IPS-11a (cell line): ENCODE data around the gene PRXL2B.

ENCODE experiments used
- H3K4me3 ChIP-seq: one replicate; pipeline ENCODE4 v1.5.1; 2013; ENCODE audit warnings: low read depth, low read length, control low read depth

Gene PRXL2B

DNA sequence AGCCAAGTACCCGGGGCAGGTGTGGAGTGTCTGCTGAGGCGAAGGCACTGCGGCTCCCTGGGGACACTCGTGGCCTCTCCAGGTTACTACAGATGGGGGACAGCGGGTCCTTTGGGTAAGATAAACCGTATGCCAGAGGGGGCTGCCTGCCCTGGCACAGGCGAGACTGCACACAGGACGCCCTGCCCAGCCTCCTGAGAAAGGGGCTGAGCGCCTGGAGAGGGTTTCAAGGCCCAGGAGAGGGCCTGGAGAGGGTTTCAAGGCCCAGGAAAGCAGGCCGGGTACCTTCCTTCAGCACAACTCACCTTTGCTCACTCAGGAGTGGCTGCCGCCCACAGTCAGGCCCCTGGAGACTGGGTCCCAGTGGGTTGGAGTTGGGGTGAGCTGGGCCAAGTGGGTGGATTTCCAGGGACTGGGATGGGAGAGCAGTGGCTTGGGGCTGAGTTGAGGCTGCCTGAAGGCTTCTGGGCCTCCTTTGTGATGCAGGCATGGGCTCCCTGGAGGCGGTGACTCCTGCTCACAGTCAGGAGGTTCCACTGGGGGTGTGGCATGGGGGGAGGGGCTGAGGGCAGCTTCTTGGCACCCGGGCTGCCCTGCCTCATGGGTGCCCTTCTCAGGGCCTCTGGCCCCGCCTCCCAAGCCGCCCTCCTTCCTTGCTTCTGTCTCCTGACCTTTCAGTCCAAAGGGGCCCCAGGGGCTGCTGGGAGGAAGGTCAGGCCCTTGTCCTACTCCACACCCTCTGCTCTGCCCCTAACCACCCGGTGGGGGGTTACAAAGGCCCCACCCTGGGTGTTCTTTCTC is 46.2 kb downstream of the PRXL2B start, which contains the start of gene MMEL1:
MMEL1 (minus strand) TSS at position 456 of the 801 bp plus-strand sequence. CDS start 3,532 bp downstream, outside the sequence.
- H3K4me3 ChIP-seq, result no peak within 1 kb of the TSS

DNA sequence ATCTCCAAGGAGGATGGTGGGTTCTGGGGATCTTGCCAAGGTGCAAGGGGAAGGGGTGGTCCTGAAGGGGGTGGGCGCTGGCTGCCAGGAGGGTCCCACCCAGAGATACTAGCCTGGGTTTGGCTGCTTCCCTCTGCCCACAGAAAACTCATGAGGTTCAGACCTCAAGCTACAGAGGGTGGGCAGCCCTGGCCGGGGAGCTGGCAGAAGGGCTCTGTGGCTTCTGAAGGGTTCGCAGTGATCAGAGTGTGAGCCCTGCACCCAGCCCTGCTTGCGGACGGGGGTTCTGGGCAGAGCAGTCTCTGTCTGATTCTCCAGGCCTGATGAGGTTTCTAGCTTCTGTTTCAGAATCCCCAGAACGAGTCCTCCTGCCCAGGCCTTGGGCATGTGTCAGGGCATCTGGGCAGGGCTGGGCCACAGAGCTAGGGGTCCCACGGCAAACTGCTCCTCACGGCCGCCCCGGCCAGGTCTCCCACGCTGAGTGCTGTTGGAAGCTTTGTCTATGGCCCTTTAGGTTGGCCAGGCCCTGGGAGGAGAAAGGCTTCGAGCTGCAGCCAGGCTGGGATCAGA is 46.9 kb downstream of the PRXL2B start:
- H3K4me3 ChIP-seq, result no peak overlapping the region

DNA sequence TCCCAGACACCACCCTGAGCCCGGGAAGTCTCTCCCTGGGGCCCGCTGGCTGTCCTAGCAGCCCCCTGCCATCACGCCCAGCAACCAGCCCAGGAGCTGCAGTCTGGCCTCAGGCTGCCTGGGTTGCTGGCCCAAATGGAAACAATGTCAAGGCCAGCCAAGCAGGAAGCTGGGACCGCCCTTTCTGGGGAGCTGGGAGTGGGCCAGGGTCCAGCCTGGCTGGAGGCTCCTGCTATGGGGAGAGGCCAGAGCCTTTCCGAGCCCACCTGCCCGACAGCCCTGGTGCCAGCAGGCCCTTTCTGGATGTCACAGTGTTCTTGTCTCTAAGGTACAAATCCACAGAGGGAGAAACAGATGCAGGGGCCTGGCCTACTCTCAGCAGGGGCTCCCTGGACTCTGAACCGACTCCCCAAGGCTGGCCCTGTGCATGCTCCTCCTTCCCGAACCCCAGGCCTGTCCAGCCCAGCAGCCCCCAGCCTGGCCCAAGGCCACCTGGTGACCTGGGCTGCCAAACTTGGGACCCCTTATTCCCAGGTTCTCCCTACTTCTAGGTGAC is 47.4 kb downstream of the PRXL2B start:
- H3K4me3 ChIP-seq, result no peak overlapping the region

DNA sequence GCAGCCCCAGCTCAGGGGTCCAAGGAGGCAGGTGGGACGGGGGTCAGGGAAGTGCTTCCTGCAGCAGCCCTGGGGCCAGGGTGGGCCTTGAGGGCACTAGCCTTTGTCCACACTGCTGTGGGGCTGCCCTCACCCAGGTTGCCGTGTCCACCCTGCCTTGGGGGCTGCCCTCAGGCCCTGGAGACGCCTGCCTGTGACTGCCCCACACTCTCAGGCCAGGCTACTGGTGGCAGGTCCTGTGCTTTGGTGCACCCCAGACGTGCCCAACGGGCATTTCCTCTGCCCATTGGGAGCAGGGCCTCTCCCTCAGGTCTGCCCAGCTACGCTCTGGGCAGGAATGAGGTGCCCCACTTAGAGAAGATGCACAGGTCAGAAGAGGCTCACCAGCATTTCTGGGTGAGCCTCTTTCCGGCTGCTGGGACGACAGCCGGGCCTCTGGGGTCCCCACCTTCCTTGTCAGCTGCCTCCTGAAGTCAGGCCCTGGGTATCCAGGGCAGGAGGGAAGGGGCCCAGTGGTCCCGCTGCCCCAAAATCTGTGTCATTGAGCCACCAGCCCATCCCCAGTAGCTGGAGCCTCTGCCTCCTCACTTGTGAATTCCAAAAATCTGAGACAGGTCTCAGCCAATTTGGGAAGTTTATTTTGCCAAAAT is 48.9 kb downstream of the PRXL2B start:
- H3K4me3 ChIP-seq, result no peak overlapping the region

DNA sequence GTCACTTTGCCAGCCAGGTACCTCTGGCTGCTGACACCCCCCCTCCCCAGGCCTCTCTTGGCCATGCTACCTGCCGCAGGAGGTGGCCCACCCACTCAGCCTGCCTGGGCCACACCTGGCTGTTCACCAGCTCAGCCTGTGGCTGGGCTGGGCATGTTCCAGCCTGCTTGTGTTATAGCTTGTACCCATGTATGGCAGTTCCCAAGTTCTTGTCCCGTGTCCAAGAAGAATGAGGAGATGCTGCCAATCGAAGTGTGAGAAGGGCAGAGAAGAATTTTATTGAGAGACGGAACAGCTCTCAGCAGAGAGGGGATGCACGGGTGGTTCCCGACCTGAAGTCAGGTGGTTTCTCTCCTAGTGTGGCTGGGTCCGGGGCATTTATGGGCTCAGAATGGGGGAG is 50.2 kb downstream of the PRXL2B start:
- H3K4me3 ChIP-seq, result no peak overlapping the region

DNA sequence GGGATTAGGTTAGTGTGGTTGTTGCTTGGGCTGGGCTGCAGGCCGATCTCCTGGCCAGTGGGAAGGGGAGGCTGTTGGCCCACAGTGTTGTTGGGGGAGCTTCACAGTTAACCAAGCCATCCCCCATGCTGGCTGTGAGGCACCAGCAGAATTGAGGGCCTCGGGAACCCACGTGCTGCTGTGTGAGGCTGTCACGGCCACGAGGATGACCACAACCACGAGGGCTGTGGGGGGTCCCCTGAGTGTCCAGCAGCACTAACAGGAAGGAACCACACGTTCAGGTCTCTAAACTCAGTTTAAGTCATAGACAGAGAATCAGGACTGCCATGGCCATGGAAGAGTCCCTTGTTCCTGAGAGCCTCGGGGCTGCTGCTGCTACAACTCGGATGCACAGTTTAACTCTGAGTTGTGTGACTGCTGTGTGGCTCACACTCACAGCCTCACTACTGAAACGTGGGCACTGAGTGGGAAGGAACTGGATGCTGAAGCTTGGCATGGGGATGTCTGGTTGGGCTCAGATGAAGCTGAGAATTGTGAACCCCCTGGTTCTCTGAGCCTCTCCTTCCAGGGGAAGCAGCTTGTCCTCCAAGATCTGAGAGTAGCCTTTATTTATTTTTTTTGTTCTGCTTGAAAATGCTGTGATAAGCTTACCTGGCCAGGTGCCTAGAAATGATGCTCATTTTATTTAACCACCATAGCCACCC is 51.0 kb downstream of the PRXL2B start:
- H3K4me3 ChIP-seq, result no peak overlapping the region

DNA sequence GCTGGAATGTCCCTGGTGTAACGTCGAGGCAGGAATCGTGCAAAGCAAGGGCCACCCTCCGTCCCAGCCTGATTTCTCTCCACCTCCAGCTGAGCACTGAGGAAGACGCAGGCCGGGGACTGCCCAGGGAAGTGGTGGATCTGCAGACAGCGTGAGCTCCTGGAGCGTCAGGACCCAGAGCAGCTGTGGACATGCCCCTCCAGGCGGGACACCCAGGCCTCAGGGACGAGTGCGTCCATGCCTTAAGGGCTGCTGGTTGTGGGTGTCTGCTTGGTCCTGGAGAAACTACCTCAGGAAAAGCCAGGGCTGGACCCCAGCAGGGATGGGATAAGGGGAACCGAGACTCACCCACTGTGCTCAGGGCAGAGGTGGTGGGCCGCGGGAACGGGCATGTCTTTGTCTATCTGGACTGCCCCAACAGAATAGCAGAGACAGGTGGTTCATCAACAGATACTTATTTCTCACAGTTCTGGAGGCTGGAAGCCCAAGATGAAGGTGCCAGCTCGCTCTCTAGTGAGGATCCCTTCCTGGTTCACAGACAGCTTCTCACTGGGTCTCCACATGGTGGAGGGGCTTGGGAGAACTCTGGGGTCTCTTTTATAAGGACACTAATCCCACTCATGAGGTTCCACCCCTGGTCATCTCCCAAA is 52.0 kb downstream of the PRXL2B start:
- H3K4me3 ChIP-seq, result no peak overlapping the region

DNA sequence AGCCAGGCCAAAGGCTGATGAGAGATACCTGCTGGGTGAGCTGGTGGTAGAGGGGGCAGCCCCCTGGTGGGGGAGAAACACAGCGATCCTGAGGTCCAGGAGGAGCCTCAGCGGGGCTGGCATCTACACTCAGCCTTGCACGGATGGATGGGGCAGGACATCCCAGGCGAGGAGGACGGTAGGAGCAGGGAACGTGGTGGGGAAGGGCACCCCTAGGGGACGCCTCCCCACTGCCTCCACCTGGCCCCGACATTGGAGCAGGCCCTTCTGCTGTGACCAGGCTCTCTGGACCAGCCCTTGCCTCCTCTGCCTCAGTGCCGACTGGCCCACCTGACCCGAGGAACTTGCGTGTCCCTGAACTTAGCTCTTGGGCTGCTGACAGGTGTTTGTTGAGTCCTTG is 52.6 kb downstream of the PRXL2B start:
- H3K4me3 ChIP-seq, result no peak overlapping the region

DNA sequence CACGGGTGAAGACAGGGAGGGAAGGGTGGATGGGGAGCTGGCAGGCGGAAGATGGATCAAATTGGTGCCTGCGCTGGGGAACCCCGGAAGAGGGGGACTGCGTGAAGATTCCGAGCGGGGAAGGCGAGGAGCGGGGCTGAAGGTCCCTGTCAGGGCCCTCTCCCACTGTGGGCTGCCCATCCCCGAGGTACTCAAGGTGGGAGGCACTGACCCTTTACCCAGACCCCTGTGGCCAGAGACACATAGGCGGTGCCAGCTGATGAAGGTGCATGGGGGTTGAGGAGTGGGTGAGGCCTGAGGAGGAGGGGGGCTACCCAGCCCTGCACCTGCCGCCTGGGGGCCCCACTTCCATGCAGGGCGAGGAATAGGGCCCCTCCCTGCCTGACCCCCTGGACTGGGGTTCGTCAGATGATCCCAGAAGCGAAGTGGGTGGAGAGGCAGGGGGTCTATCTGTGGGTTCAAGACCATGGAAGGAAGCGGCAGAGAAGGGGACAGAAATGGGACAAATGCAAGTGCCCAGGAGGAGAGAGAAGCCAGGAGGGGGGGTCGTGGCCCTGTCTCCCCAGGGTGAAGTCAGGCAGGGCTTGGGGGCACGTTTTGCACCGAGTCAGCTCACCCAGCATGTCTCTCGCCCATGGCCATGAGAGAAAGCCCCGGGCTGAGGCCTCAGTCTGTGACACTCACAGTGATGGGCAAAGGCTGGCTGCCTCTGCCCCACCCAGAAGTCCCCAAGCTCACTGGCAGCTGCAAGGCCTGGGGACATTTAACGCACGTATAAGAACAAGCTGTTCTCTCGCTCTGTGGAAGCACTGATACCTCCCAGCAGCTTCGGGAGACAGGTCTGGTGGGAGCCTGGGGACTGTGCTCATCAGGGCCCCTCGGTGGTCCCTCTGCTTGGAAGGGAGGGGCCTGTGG is 53.3 kb downstream of the PRXL2B start:
- H3K4me3 ChIP-seq, result no peak overlapping the region

DNA sequence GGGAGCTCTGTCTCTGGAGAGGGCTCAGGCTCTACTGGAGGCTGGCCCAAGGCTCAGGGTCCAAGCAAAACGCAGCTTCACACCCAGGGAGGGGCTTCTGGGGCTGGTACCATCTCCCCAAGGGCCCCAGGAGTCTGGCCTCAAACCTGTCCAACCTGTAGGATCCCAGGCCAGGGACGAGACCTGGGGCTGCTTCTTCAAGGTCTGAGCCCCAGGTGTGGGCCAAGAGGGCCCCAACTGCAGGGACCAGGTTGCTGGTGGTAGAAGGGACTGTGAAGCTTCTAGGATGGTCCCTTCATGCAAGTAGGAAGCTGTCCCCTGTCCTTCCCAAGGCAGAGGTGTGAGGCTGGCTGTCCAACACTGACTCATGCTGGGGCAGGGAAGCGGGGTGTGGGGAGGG is 54.0 kb downstream of the PRXL2B start:
- H3K4me3 ChIP-seq, result no peak overlapping the region
